HEK293 (cell line): Measurements from ENCODE around the gene ACADSB.

ENCODE experiments used
- CTCF ChIA-PET: fragments of 350-600 bp; formaldehyde crosslinking; extraction: SDS; loops from one replicate; lab custom pipeline; 2021; ENCODE audit warnings: antibody characterized with exemption; lab: Yijun Ruan, JAX
- POLR2A ChIA-PET: fragments of 300-600 bp; formaldehyde crosslinking; extraction: SDS; loops from one replicate; lab custom pipeline; 2020; ENCODE audit warnings: antibody characterized with exemption, inconsistent platforms; lab: Yijun Ruan, JAX
- H3K27ac ChIP-seq: fragments of 200-500 bp; sonication (Bioruptor generic); 2 replicates; pipeline ENCODE4 v1.5.1; 2014; ENCODE audit warnings: low read depth, low read length, control low read depth, inconsistent platforms; ENCODE audit errors: extremely low read depth
- H3K36me3 ChIP-seq, 2 experiments: fragments of 200-500 bp in 1 of 2; sonication (Bioruptor generic) in 1 of 2; 1 replicate in 1 of 2; 2 replicates in 1 of 2; pipeline ENCODE4 v1.5.1; 2014 to 2017; ENCODE audit warnings: inconsistent platforms in 2 of 2, low read length in 2 of 2; ENCODE audit not compliant: control insufficient read depth in 2 of 2, insufficient read depth in 1 of 2
- H3K4me1 ChIP-seq: fragments of 200-500 bp; sonication (Bioruptor generic); 2 replicates; pipeline ENCODE4 v1.5.1; 2014; ENCODE audit warnings: mild to moderate bottlenecking, low read length, inconsistent platforms; ENCODE audit not compliant: control insufficient read depth, insufficient read depth
- H3K4me3 ChIP-seq: 2 replicates; pipeline ENCODE4 v1.5.1; 2011; ENCODE audit warnings: low read depth, mild to moderate bottlenecking, control low read depth, low read length, moderate library complexity
- H3K9me3 ChIP-seq: fragments of 200-500 bp; sonication (Bioruptor generic); 2 replicates; pipeline ENCODE4 v1.5.1; 2014; ENCODE audit warnings: low read depth, low read length, inconsistent platforms; ENCODE audit not compliant: control insufficient read depth, insufficient read depth
- ATF2 ChIP-seq: fragments of 450-650 bp; formaldehyde crosslinking; IDR thresholded peaks from 2 replicates; pipeline ENCODE4 v1.5.1; 2016; ENCODE audit warnings: missing biosample characterization, missing genetic modification characterization, low read depth
- HIC1 ChIP-seq: fragments of 450-650 bp; formaldehyde crosslinking; IDR thresholded peaks from 2 replicates; pipeline ENCODE4 v1.5.1; 2016; ENCODE audit warnings: missing biosample characterization, missing genetic modification characterization
- PRDM2 ChIP-seq: fragments of 450-650 bp; formaldehyde crosslinking; IDR thresholded peaks from 2 replicates; pipeline ENCODE4 v1.5.1; 2016; ENCODE audit warnings: missing biosample characterization, missing genetic modification characterization, borderline replicate concordance
- ZNF146 ChIP-seq: fragments of 450-650 bp; formaldehyde crosslinking; IDR thresholded peaks from 2 replicates; pipeline ENCODE4 v1.5.1; 2016; ENCODE audit warnings: missing biosample characterization, missing genetic modification characterization
- ZNF239 ChIP-seq: fragments of 450-650 bp; formaldehyde crosslinking; IDR thresholded peaks from 2 replicates; pipeline ENCODE4 v1.5.1; 2016; ENCODE audit warnings: missing biosample characterization, missing genetic modification characterization
- ZNF26 ChIP-seq: fragments of 450-650 bp; formaldehyde crosslinking; IDR thresholded peaks from 2 replicates; pipeline ENCODE4 v1.5.1; 2016; ENCODE audit warnings: missing biosample characterization, missing genetic modification characterization
- ZNF274 ChIP-seq, 2 experiments: fragments of 200-500 bp in 1 of 2; fragments of 450-650 bp in 1 of 2; sonication (Bioruptor generic) in 1 of 2; formaldehyde crosslinking in 1 of 2; IDR thresholded peaks; 2 replicates each; pipeline versions ENCODE4 v1.5.1 to v1.6.1; 2014 to 2016; ENCODE audit warnings: borderline replicate concordance in 1 of 2, inconsistent platforms in 1 of 2, low read length in 1 of 2, missing biosample characterization in 1 of 2, missing genetic modification characterization in 1 of 2
- ZNF558 ChIP-seq: fragments of 450-650 bp; formaldehyde crosslinking; IDR thresholded peaks from 2 replicates; pipeline ENCODE4 v1.5.1; 2016; ENCODE audit warnings: missing biosample characterization, missing genetic modification characterization
- ZNF704 ChIP-seq: fragments of 450-650 bp; formaldehyde crosslinking; IDR thresholded peaks from 2 replicates; pipeline ENCODE4 v1.5.1; 2016; ENCODE audit warnings: missing biosample characterization, missing genetic modification characterization
- ZNF791 ChIP-seq: fragments of 450-650 bp; formaldehyde crosslinking; IDR thresholded peaks from 2 replicates; pipeline ENCODE4 v1.5.1; 2016; ENCODE audit warnings: missing biosample characterization, missing genetic modification characterization
- ZNF837 ChIP-seq: fragments of 450-650 bp; formaldehyde crosslinking; IDR thresholded peaks from 2 replicates; pipeline ENCODE4 v1.5.1; 2016; ENCODE audit warnings: missing biosample characterization, missing genetic modification characterization
- ZSCAN23 ChIP-seq: fragments of 450-650 bp; formaldehyde crosslinking; IDR thresholded peaks from 2 replicates; pipeline ENCODE4 v1.5.1; 2016; ENCODE audit warnings: missing biosample characterization, missing genetic modification characterization
- TF ChIP-seq, protein P1 (sequence below): fragments of 450-650 bp; formaldehyde crosslinking; IDR thresholded peaks from 2 replicates; pipeline ENCODE4 v1.5.1; 2017; ENCODE audit warnings: missing biosample characterization, mild to moderate bottlenecking, missing genetic modification characterization, moderate library complexity
- TF ChIP-seq, protein P2 (sequence below): fragments of 450-650 bp; formaldehyde crosslinking; IDR thresholded peaks from 2 replicates; pipeline ENCODE4 v1.5.1; 2016; ENCODE audit warnings: missing biosample characterization, missing genetic modification characterization

The ACADSB gene

DNA sequence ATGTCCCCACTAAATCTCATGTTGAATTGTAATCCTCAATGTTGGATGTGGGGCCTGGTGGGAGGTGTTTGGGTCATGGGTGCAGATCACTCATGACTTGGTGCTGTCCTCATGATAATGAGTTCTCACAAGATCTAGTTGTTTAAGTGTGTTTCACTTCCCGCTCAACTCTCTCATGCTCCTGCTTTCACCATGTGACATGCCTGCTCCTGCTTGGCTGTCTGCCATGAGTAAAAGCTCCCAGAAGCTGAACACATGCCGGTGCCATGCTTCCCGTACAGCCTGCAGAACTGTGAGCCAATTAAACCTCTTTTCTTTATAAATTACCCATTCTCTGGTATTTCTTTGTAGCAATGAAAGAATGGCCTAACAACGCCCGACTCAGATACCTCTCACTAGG lies 34.8 kb upstream of the ACADSB start (continued):
- no peak for TF ChIP-seq ZNF704 (tag by site-specific recombination)
- no peak for TF ChIP-seq ZSCAN23
- TF ChIP-seq ZNF274 (IDR thresholded peaks at IDR 0.05; ENCODE audit: low read length) = no peak
- no peak for TF ChIP-seq ZNF274 (tag by site-specific recombination; IDR thresholded peaks at IDR 0.05; ENCODE audit: borderline replicate concordance)
- TF ChIP-seq ZNF837 = no peak
- no peak for TF ChIP-seq ZNF791 (tag by site-specific recombination)
- TF ChIP-seq ZNF558 (tag by site-specific recombination) = no peak
- TF ChIP-seq HIC1 (tag by site-specific recombination) = no peak
- TF ChIP-seq ZNF146 (tag by site-specific recombination) = no peak

- Histone ChIP-seq H3K36me3 (no peaks in the 10 kb centered on the region), H3K9me3 (no peaks in the 10 kb centered on the region), H3K4me3 (no peak overlapping the region), H3K27ac (no peak overlapping the region), H3K4me1 (no peaks in the 10 kb centered on the region)
- ChIA-PET POLR2A (no interaction called here), CTCF (no interaction called here)
- TF ChIP-seq ZNF239 (tag by site-specific recombination) (no peak), ATF2 (0 out of 2 replicates have a peak, but pooled peaks have one; percentile 11), ZNF26 (tag by site-specific recombination) (no peak)
Measured at GRCh38 chr10:122974543-122975064, 34.2 kb upstream of the ACADSB start.

GRCh38 chr10:122980209-122981065 lies 28.4 kb upstream of the ACADSB start, which contains the start of gene PSTK:
Gene PSTK (plus strand): TSS chr10:122980401. CDS start chr10:122980480, 79 bp downstream.
- Histone ChIP-seq H3K9me3 (no peaks in the 10 kb centered on the region), H3K27ac (peak within 1 kb of the TSS; percentile 94), H3K36me3 (peaks cover 4 to 20% of the 10 kb centered on the region in 2 experiments; a peak in 2 of 3 replicates), H3K4me3 (peak within 1 kb of the TSS; percentile 70), H3K4me1 (no peaks in the 10 kb centered on the region; the same call in 1 of the 2 replicates)
- ChIA-PET POLR2A (interaction anchor here (0.6 to 1.7 kb wide), 8 partner anchors 10 to 95 kb away, joined by 3 to 9 read pairs (median 3); partner anchors contain the start of genes ACADSB, C10orf88 and IKZF5), CTCF (interaction anchor here (0.6 to 2.1 kb wide), 11 partner anchors 10 to 257 kb away, joined by 3 to 14 read pairs (median 3); partner anchors contain the start of gene IKZF5)
- TF ChIP-seq, protein P1, sequence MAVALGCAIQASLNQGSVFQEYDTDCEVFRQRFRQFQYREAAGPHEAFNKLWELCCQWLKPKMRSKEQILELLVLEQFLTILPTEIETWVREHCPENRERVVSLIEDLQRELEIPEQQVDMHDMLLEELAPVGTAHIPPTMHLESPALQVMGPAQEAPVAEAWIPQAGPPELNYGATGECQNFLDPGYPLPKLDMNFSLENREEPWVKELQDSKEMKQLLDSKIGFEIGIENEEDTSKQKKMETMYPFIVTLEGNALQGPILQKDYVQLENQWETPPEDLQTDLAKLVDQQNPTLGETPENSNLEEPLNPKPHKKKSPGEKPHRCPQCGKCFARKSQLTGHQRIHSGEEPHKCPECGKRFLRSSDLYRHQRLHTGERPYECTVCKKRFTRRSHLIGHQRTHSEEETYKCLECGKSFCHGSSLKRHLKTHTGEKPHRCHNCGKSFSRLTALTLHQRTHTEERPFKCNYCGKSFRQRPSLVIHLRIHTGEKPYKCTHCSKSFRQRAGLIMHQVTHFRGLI (tag by site-specific recombination) = peak; percentile 51; the same call in 1 of the 2 replicates
- TF ChIP-seq, protein P2, sequence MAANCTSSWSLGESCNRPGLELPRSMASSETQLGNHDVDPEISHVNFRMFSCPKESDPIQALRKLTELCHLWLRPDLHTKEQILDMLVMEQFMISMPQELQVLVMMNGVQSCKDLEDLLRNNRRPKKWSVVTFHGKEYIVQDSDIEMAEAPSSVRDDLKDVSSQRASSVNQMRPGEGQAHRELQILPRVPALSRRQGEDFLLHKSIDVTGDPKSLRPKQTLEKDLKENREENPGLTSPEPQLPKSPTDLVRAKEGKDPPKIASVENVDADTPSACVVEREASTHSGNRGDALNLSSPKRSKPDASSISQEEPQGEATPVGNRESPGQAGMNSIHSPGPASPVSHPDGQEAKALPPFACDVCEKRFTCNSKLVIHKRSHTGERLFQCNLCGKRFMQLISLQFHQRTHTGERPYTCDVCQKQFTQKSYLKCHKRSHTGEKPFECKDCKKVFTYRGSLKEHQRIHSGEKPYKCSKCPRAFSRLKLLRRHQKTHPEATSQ = peak; percentile 92
- 0 out of 2 replicates have a peak, but pooled peaks have one; percentile 48 for TF ChIP-seq PRDM2 (tag by site-specific recombination)
